HG02840 (cell line): Measurements from ENCODE around the gene VN1R5.
"Not testable (repeated sequence)": the region's sequence is repeated elsewhere in the genome, so short reads cannot be mapped to it uniquely, and the experiment has no call there.

Source experiments
- ATAC-seq: cut with Tn5 transposase; IDR thresholded peaks from one replicate; pipeline ENCODE4 v1.9.1; 2021; ENCODE audit warnings: mild to moderate bottlenecking, moderate library complexity, moderate number of reproducible peaks; ENCODE audit not compliant: unreplicated experiment, low FRiP score

The VN1R5 gene

DNA sequence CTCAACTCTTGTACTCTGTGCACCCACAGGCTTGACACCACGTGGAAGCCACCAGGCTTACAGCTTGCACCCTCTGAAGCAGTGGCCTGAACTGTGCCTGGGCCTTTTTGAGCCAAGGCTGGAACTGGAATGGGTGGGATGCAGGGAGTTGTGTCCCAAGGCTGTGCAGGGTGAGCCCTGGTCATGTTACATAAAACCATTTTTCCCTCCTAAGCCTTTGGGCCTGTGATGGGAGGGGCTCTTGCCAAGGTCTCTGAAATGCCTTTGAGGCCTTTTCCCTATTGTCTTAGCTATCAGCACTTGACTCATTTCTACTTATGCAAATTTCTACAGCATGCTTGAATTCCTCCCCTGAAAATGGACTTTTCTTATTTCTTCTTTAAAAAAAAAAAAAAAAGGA is 14.1 kb downstream of the VN1R5 start:
- no peak for ATAC-seq

DNA sequence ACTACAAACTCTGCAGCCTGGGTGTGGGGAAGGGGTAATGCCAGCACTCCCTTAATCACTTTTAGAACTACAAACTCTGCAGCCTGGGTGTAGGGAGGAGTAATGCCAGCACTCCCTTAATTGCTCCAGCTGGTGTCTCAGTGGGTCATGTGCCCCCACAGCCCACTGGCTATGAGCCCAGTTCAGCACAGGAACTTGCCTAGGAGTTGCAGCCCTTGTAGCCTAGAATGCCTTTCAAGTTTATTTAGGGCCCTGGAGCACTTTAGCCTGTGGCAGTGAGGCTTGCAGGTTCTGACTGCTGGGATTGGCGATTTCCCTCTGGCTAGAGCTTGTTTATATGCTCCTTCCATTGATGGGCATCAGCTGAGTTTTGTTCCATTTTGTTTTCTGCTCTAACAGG is 17.1 kb downstream of the VN1R5 start:
- no peak for ATAC-seq

DNA sequence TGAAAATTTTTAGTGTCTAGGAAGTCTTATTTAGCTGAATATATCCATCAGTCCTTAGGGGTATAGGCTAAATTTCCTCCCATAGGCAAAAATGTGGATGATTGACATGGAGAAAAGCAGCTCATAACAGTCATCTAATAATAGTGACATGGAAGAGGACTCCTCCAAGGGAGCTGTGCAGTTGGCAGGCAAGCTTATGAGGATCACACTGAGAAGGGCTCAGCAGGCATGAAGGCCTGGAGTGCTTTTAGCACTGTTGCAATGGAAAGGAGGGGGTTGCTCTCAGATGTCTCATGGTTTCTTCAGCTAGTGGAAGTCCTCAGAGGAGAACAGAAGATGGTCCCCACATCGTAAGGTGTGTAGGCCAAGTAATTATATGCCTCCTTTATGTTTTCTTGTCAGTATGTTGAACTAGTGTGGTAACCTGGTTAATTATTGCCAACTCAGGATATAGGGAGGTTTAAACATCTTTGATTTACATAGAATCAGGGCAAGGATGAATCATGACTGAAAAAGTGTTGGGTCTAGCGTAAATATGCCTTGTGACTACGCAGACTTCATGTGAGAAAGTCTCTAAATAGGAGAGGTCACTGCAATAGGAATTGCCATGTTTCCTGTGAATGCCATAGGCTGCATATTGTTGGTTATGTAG is 18.9 kb downstream of the VN1R5 start:
- no peak for ATAC-seq

DNA sequence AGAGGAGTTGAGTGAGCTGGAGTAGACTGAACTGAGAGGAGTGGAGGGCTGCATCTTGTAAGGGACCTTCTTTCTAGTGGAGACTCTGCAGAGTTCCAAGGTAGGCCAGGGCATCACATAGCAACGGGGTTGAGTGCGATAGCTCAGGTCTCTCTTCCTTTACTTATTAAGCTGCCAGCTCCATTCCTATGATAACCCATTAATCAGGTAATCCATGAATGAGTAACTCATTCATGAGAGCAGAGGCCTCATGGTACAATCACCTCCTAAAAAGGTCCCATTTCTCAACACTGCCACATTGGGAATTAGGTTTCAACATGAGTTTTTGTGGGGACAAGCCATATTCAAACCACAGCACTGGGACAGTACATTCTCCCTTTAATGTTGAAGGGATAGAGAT is 21.3 kb downstream of the VN1R5 start:
- no peak for ATAC-seq

DNA sequence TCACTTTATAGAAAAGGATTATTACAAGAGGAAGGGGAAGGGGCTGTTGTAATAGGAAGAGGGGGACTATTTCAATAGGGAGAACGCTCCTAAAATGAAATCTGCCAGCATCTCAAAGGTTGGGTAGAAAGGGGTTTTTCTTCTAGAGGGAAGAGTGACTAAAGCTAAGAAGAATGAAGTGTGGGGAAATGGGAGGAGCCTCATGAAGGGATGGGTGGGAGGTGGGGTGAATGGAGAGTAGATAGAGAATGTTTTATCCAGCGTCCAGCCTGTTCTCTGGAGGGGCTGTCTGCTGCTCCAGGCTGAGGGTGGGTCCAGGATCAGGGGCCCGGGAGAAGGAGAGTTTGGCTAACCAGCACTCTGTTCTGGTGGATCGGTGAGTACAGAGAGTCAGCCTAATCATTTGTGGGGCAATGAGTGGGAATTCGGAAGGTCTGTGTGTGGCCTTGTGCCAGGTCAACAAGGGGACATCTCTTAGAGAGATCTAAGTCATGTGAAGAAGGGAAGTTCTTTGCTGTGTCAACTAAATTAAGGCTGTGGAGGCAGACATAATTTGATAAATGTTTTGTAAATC is 25.2 kb downstream of the VN1R5 start:
- ATAC-seq, result no peak

DNA sequence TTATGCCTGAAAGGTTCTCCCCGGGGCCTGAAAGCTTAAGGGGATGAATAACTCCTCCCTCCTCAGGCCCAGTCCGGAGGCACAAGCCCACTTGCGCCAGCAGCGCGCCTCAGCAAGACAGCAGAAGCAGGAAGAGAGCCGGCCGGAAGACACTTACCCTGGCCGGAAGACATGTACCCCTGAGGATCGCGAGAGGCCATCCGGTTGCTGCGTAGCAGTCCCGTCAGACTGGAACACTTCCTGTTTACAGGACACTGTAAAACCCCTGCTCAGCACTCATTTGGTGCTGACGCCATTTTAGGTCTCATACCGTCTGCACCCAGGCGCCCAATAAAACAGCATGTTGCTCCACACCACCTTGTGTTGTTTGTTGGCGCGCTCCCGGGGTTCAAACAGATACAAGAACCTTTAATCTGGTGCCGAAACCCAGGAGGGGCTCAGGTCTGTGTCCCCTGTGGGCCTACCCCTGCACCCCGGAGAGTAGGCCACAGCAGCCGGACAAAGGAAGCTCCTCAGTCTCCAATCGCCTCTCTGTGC is 30.3 kb downstream of the VN1R5 start:
- no peak for ATAC-seq

DNA sequence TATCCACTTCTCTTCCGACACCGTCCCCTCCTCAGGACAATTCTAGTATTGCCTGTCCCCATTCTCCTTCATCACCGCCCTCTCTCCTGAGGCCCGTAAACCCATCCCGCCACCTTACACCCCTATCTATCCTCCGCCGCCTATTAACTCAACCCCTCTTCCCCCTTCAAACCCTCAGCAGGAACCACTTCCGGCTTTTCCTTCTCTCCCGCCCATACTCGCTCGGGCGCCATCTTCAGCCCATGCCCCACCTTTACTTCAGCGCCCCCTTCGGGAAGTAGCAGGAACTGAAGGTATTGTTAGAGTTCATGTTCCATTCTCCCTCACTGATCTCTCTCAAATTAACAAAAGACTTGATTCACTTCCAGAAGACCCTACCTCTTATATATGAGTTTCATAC is 31.6 kb downstream of the VN1R5 start:
- no peak for ATAC-seq

DNA sequence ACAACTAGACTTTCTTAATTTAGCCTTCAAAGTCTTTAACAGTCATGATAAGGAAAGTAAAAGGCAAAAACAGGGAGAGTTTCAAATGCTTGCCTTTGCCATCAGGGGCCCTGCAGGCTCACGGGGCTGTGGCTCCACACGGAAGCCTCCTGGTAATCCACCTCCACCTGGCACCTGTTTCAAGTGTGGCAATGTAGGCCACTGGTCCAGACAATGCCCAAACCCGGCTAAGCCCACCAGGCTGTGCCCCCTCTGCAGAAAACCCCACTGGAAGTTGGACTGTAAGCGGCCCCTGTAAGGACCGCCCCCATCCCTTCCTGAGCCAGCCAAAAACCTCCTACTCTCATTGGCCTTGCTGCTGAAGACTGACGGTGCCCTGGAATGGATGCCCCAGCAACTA is 32.5 kb downstream of the VN1R5 start:
- no peak for ATAC-seq

DNA sequence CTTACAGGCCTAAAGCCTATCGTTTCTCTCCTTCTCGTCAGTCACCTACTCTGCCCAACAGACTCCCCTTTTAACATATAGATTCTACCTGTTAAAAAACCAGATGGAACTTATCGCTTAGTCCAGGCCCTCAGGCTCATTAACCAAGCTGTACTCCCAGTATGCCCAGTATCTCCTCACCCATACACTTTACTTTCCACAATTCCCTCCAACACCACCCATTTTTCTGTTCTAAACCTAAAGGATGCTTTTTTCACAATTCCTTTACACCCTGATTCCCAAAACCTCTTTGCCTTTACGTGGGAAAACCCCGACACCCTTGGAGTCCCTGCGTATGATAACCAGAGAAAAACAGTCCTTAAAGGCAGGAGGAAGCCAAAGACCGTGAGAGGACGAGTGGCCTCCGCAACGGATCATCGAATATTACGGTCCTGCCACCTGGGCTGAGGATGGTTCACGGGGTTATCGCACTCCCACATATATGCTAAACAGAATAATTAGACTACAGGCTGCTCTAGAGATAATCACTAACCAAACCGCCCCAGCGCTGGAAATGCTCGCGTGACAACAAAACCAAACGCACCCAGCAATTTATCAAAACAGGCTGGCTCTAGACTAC is 33.5 kb downstream of the VN1R5 start:
- ATAC-seq, result not testable (repeated sequence)

DNA sequence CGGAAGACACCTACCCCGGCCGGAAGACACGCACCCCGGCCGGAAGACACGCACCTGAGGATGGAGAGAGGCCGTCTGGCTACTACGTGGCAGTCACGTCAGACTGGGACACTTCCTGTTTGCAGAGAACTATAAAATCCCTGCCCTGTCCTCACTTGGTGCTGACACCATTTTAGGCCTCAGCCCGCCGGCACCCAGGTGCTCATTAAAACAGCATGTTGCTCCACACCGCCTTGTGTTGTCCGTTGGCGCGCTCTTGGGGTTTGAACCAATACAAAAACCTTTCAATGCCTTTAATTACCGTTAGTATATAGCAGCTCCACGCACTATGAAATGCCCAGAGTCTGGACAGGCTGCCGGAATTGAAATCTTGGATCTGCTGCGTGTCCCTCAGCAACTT is 34.7 kb downstream of the VN1R5 start:
- ATAC-seq, result no peak

DNA sequence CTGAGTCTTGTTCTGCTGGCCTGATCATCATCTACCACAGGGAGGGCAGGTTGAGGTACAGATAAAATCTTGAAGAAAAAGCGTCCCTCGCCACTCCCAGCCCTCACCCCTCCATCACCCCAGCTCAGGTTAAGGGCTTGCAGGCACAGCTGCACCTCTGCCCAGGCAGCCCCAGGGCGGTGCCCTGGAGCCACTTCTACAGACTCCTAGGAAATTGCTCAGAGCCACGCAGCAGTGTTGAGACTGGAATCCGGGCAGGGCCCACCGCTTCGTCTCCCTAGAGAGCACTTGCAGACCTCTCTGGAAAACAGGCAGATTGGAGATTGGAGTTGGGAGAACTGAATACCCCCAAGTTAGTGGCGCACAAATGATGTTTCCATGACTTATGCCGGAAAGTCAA is 35.3 kb downstream of the VN1R5 start:
- no peak for ATAC-seq

DNA sequence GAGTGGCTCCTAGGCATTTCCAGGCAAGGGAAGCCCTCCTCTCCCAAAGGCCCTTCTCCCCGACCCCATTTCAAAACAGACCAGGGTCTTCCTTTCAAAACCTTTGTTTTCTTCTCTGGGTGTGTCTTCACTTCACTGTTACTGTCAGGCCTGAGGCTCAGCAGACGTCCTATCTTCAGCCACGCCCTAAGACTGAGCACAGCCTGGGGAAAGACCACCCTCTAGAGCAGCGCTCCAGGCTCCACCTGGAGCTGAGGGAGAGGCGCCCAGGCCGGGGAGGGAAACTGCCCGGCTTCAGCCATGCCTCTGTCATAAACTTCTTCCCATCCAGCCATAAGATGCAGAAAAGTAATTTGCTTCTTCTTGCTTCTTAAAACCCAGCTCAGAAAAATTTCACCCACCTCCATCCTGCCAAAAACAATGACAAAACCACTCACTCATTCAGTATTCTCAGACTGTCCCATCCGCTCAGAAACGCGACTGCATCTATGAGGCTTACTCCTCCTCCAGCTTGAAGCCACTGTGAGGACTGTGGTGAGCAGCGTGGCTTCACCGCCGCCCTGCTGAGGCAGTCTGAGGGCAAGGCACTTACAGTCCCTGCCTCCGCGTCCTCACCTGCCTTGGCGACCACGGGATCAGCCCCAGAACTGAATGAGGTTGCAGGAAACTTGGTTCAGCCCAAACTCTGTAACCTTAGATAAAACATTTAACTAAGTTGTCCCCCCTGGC is 36.1 kb downstream of the VN1R5 start:
- no peak for ATAC-seq

DNA sequence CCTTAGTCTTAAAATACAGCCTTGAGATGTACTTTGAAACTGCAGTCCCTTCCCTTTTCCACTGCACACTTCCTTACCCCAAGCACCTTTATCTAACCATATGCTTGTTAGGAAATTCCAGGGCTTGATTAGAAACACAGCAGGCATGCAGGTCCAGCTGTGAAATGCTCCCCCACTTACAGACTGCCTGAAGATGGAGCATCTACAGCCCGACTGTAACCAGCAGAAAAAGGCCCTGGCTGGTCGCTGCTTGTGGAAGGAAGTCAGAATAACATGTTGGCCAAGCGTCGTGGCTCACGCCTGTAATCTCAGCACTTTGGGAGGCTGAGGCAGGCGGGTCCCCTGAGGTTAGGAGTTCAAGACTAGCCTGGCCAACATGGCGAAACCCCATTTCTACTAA is 37.2 kb downstream of the VN1R5 start:
- ATAC-seq, result no peak

DNA sequence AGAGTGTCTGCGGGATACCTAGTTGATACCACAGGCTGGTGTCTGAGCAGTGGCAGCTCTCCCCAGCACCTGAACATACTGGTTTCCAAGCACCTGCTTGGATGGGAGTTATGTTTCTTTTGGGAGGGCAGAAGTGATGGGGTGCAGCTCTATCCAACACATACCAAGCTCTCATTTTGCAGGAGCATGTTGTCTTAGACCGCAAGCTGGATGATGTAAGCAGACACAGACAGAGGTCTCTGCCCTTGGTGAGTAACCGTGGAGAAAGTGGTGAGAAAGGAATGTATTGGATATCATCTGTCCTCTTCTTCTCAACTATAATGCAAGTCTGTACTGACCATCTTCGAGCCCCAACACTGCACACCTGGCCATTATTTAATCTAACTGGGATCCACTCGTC is 38.4 kb downstream of the VN1R5 start:
- ATAC-seq, result no peak

DNA sequence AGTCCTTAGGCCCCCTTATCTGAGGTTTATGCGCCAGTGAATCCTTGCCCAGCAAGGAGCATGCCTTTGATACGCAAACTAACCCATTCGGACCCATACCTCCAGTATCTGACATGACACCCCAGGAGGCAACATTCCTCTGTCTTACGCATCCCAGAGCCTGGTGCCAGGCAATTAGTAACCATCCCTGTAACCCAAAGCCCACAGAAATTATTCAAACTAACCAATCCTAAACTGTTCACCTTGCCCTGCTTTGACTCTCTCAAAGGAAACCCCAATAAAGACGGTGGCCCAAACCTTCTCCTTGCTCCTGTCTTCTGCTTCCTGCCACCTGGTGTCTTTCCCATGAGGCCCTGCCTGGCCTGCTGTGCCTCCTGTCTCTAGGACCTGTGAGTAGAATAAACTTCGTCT is 39.4 kb downstream of the VN1R5 start:
- ATAC-seq, result no peak

DNA sequence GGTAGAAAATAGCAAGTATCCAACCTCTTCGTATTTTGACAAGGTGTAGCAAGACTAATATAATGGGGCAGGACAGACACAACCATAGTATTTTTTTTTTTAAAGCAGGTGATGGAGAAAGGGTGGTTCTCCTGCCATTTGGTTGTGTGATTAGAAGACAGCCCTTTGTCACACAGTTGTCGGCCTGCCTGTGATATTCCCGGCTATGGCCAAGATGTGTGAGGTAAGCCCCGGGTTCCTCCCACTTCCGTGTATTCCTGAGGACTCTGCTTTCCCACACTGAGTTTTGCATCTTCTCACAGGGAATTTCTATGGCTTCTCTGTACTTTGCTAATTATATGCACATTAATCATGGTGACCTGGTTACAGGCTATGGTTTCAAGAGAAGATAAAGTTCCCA is 39.9 kb downstream of the VN1R5 start:
- ATAC-seq, result no peak

DNA sequence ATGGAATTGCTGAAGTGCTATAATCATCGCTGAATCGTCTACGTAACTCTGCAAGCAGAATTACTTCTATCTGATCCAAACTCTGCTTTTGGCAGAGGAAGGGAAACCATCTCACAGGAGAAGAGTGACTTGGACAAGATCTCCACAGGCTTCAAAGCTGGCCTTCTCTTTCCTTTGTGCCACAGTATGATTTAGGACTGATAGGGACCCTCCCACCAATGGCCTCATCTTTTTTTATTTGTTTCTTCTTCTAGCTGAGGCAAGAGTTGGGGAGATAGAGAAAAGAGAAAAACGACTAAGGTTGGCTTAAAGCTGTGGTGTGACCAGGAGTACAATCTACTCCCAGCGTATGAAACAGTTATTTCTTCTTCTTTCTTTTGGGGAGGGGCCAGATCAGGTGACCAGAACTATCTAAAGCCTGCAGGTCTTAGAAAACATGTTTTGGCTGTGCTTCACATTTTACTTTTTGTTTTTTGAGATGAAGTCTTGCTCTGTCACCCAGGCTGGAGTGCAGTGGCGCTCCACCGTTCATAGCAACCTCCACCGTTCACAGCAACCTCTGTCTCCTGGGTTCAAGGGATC is 40.8 kb downstream of the VN1R5 start:
- ATAC-seq, result no peak

DNA sequence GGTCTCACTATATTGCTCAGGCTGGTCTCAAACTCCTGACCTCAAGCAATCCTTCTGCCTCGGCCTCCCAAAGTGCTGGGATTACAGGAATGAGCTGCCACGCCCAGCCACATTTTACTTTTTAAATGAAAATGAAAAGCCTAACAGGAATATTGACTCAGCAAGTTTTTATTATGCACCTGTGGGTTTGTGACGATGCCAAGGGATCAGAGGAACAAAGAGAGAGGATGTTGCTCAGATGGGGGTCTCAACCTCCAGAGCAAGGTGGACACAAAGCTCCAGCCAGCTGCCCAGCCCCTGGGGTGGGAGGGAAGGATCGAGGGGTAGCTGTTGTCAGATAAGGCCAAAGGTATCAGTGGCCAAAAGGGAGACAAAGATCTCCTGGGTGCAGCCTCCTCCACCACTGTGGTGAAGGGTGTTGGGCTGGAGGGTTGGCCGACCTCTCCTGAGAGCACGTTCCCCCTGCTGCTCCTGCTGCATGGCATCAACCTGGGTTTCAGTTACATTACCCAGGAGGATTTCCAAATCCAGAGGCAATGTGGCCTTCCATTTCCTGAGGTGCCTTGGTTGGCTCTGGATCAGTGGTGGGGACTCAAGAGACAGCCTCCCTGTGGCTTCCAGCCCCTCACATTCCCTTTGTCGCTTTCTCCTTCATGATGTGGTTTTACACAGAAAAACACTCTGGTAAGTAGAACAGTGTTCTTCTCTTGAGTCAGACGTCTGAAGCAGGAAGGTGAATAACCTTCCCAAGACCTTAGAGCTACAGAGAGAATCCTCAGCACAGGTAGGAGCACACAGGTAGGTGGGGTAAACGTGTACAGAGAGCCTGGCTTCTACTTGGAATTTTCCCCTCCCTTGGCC is 41.6 kb downstream of the VN1R5 start:
- ATAC-seq, result no peak

DNA sequence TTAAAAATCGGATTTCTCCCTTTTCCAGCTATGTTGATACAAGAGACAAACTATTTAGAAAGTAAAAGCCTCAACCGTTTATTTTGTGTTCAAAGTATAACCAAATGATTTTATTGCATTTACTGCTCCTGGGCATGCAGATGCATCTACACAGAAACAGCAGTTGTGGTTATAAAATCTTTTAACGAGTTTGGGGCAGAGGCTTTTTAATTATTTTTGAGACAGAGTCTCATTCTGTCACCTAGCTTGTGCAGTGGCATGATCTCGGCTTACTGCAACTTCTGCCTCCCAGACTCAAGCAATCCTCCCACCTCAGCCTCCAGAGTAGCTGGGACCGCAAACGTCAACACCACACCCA is 42.2 kb downstream of the VN1R5 start:
- no peak for ATAC-seq

DNA sequence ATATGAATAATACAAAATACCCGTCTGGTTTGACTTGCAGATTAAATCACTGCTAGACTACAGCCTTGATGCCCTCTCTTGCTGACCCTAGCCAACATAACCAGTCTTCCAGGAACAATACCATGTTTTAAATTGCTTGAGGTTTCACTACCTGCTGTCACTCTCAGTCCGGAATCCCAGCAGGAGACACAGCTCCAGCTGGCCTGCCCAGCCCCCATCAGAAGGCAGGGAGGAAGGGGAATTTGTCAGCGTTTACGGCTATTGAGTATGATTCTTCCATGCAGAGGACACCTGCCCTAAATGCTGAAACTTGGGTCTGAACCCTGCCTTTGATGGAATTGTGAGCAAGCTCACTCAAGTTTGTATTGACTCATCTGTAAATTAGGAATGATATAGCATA is 42.8 kb downstream of the VN1R5 start:
- no peak for ATAC-seq
